DLD1 (cell line): Measurements from ENCODE around the gene ABCG1.

Source experiments
- in situ Hi-C: cut with HindIII; loops from 2 replicates; pipeline ENCODE4 v1.10.0; 2017; ENCODE audit warnings: low sequenced_read_pairs

Gene ABCG1

DNA sequence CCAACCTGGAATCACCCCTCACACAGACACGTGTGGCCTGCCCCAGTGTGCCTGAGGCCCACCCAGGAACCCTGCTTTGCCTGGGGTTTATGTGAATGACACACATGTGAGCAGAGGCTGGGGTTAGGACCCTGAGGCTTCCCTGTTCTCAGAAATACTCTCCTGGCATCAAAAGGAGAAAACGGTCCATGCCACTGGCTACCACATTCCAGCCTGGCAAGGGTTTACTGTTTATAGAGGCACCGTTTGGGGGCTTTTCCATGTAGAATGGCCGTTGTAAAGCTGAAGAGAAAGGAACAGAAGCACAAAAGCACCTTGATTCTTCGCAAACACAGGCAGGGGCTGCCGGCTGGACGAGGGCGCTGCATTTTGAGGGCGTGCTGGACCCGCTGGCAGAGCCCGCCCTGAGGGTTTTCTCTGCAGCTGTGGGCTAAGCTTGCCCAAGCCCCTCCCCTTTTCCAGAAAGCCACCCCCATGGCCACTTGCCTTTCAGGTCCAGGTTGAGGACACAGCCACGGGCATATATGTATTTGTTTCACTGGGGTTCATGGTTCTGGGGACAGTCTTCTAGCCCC is 83.2 kb downstream of the ABCG1 start:
- in situ Hi-C loops, result no loop called here

DNA sequence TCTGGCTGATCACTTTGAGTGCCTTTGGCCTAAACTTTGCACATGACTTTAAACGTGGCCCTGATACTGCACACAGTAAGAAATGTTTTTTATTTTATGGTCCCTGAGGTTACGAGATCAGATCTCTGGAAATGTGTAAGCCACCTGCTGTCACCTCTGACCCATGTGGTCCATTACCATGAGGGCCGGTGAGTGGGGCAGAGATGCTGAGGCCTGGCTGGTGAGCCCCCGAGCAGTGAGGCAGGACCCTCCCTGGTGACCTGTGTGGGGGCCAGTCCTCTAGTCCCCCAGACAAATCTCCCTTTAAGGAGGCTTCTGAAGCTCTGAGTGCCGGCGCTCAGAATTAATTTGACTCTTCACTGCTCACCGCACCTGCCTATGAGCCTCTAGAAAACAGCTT is 83.9 kb downstream of the ABCG1 start:
- in situ Hi-C loops, result no loop called here

DNA sequence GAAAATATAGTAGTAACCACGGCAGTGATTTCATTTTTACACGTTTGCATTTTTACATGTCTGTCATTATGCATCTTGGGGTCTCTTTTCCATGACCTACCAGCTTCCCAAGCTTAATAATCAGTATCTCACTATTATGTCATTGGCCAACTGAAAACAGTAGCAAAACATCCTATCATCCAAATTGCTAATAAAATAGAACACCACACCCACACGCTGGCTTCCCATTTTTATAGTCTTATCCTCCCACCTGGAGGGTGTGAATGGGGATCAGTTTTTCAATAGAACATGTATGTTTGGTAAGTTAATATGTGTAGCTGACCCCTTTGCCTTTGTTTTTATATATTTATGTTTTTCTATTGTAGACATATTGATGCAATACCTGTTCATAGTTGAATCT is 84.5 kb downstream of the ABCG1 start:
- in situ Hi-C loops, result no loop called here

DNA sequence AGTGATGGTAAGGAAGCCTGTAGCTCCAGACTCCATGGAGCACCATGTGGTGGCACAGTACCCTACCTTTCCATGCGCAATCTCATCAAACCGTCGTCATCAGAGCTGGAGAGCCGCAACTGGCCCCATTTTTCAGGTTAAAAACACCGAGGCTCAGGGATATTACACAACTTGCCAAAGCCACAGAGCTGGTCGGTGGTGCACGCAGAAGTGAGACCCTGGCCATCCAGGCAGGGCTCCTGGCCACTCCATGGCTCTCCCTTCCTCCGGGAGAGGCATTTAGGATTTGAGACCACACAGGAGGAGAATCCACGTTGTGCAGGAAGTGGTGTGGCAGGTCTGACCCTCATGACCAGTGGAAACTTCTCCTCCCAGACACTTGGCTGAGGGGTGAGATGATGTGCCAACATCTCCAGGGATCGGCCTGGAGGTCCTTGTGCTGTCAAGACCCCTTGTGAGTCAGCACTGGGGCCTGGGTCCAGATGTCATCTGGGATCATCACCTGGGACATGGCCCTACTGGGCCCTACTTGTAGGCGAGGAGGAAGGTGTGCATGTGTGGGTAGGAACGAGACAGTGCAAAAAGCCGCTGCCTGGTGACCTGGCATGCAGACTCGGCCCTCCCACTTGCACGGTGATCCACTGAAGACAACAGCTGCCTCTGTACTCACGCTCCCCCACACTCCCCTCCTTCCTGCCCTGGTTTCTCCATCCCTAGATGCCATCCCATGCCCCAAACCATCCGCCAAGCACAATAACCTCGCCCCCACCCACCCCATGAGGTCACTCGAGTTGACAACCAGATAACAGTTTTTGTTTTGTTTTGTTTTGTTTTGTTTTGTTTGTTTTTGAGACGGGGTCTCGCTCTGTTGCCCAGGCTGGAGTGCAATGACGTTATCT is 85.9 kb downstream of the ABCG1 start:
- in situ Hi-C loops, result no loop called here

DNA sequence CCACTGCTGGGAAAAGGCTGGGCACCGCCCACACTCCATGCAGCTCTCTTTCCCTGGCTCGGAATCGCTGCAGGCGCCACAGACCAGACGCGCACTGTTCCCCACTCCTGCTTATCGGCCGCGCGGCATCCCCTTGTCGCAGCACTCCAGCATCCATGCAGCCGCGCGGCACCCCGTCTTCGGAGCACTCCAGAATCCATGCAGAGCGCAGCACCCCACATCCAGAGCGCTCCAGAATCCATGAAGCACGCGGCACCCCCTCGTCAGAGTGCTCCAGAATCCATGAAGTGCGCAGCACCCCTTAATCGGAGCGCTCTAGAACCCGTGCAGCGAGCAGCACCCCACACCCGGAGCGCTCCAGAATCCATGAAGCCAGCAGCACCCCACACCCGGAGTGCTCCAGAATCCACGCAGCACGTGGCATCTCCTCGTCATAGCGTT is 86.8 kb downstream of the ABCG1 start:
- in situ Hi-C loops, result no loop called here

DNA sequence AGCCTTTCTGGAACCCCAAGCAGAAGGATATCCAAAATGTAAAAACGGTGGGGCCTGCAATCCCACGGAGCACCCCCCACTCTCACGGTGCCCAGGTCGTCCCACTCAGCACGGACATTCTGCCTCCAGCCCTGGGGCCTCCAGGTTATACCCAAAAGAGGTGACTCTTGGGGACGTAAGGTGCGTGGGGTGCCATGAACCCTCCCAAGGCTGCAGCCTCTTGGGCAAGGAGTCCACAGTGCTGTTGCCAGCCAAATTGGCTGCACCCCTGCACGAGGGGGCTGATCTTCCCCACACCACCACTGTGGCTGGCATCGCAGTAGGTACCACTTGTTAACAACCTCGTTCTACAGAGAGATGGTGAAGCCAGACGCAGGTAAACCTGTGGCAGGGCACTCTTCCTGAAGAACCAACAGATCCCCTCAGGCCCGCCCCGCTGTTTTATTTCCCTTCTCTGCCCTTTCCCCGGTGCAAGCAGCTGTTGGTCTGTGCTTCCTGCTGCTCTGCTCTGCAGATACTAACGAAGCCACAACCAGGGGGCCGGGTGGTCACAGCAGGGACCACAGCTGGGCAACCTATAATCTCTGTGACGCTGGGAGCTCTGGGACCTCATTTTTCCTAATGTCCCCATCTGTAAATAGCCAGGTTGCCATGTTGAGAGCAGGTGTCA is 87.6 kb downstream of the ABCG1 start:
- in situ Hi-C loops, result no loop called here

DNA sequence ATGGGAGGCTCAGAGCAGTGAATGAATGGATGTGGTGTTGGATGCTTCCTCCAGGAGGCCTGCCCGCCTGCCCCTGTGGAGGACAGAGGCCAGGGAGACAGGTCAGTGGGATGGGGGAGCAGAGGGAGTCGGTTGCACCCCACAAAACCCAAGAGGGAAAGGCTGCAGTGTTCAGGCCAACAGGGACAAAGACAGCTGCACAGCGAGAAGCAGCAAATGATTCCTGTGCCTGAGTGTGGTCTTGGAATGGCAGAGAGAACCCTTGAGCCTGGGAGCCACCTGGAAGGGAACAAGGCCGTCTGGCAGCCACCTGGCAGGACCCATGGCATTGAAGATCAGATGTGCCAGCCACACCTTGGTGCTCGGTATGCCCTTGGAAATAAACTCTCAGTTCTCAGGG is 88.2 kb downstream of the ABCG1 start:
- in situ Hi-C loops, result no loop called here

DNA sequence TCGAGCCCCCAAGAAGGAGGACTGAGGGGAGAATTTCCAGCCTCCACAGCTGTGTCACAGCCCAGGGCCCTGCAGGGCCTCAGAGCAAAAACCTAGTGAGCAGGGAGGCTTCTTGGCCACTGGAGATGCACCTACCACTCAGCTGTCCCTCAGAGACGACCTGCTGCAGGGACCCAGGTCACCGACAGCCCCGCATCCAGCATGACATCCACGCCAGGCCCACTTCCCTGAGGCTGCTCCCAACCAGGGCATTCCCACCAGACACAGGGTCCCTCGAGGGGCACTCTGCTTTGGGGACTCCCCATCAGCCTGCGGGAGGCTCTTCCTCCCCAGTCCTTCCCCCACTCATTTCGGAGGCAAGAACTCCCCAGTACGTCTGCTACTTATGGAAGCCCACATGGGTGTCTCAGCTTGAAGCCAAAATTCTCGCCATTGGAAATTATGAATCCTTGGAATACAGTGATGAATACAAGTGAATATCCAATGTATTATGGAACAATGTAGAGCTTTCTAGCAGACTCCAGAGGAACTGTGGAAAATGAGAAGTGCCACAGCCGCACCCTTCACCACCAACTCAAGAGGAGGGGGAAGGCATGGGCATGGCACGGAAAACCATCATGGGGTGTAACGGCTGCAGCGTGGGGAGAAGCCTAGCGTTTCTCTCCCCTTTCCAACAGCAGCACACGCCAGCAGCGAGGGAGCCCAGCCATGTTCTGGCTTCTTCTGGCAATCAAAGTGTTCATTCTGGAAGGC is 89.4 kb downstream of the ABCG1 start:
- in situ Hi-C loops, result no loop called here

DNA sequence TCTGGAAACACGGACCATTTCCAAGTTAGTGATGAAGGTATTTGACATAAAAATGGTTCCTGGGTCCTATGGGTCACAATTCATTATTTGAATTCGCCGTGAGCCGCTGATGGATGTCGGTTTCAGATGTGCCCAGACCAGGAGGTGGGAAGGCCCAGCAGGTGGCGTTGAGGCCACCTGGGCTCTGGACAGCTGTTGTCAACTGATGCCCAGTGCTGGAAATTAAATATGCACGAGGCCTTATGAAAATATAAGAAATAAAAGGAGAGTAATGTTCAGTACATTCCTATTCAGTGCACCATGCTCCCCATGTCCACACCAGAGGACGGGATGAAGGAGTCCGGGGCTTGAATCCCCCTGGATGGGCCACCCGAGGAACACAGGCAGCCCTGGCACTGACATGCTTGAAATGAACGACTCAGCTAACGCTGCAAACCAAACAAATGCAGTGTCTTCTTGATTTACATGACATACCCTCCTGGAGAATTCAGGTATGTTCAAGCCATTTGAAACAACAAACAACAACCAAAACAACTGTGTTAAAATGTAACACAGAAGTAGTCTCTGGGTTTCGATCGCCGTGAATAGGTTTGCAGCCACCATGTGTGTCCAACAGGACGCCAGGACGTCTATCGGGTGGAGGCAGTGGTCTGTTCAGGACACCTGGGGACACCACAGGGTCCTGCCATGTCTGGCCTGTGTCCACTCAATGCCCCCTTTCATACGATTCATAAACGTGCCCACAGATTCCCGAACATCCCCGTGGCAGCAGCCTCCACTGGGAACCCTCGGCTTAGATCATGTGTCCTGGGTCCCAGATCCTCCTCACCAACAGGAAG is 90.2 kb downstream of the ABCG1 start:
- in situ Hi-C loops, result no loop called here

DNA sequence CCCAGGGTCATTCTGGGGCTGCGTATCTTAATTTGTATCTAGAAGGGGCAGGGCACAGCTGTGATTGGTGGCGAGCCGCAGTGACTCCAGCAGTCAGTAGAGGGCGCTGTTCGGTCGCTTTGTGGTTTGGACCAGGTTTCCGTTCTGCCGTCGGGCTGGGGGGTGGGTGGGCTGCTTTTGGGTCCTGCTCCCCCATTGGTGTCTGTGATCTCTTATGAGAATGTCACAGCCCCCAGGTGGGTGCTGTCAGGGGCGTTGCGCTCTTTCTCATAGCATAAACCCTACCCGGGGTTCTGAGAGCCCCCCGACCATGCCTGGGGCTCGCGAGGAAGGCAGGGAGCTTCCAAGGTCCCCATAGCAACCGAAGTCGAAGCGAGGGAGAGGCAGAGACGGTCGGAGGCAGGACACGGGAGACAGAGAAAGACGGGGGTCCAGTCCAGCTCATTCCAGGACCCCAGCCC is 90.8 kb downstream of the ABCG1 start:
- in situ Hi-C loops, result no loop called here

DNA sequence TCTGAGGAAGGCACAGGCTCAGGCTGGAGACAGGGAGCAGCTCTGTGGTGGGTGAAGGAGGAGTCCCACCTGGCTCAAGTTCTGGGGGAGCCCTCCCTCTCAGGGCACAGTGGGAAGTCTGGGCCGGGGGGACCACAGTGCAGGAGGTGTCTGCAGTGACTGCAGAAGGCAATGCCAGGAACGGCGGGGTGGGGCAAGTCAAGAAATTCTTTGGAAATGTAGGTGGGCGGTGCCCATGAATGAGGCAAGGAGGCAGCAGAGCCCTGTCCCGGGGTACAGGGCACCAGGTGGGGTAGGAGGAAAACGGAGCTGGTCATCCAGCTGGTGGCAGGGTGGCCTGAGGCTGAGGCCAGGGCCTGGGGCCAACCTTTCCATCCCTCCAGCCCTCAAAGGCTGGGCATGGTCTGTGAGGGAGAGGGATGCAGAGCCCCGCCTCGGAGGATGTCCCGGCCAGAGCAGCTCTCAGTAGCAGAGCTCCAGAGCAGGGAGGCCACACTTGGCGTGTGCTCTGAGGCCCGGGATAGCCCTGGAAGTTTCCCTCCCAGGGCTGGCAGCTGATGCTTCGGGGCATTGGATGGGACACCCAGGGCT is 91.6 kb downstream of the ABCG1 start:
- in situ Hi-C loops, result no loop called here

DNA sequence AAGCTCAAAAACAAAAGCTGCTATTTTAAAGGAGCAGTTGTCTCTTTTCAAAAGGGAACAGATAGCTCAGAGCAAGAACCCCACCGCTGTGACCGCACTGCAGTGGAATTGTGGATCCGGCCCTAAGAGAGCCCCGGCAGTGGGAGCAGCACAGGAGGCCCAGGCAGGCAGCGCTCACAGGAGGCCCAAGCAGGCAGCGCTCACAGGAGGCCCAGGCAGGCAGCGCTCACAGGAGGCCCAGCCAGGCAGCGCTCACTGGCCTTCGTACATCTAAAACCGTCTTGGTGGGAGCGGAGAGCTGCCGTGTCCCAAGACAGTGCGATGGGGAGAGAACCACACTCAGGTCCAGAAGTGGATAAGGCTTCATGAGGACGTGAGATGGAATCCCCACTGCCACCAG is 92.2 kb downstream of the ABCG1 start:
- in situ Hi-C loops, result no loop called here

DNA sequence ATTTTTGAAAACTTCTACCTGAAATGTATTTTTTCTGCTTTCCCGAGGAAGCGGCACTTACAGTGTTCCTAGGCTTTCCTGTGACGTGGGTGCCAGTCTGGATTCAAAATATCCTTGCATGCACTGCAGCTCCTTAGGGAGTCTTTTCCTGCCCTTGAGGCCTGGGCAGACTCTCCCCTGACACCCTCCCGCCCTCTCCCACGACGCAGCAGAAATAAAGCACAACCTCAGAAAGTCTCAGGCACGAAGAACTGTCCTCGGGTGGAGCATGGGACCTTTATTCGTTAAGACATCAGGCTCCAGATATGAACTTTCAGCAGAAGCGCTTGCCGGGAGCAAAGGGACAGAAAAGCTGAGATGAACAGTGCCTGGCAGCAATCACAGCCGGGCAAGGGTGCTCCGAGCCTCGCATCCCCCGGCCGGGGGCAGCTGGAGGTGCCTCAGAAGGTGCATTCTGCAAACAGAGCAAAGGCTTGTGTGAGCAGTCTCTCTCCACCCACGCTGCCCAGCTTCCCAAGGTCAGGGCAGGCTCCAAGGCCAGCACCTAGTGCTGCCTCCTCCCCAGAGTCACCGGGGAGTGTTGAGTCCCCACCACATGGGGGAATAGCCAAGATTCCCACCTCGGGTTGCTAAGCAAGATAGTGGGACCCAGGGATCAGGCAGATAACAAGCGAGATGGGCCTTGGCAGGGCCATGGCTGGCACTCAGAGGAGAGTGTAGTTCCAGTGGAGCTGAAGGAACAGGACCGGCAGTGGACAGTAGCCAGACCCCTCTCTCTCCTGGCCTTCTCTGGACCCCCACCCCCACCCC is 93.1 kb downstream of the ABCG1 start:
- in situ Hi-C loops, result no loop called here

DNA sequence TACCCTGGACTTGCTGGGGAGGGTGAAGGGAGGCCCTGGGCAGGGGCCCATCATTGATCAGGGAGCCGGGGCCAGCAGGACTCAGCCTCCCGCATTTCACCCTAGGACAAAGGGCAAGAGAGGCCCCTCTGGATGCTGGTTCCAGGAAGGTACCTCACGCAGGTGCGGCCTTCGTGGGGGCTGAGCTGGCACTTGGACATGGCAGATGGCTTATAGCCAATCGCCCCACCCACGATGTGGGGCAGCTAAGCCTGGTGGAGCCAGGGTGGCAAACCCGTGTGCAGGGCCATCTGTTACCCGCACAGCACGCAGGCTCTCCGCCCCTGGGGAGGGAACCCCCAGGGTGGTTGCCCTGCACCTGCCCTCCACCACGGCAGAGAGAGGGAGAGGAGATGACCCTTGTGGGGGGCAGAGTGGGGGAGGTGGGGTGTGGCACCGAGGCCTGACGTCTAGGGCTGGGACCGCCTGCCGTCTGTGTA is 93.7 kb downstream of the ABCG1 start:
- in situ Hi-C loops, result no loop called here

DNA sequence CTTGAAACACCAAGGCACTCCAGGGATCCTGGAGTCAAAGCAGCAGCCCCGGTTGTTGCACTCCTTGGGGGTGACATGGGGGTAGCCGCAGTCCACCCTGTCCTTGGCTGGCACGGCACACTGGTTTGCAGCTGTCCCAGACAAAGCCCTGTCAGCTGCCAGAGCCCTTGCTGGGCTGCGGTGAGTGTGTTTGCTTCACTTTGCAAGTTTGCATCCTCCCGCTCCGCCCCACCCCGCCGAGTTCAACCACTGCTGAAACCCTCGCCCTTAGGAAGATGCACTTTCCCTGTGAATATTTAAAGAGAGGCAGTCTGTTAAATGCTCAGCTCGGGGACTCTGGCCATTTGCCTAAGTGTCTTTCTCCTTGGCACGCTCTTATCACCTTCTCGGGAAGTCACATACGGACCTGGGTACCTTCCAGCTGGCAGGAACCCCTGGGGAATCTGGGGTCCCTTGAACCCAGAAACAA is 94.6 kb downstream of the ABCG1 start:
- in situ Hi-C loops, result no loop called here

DNA sequence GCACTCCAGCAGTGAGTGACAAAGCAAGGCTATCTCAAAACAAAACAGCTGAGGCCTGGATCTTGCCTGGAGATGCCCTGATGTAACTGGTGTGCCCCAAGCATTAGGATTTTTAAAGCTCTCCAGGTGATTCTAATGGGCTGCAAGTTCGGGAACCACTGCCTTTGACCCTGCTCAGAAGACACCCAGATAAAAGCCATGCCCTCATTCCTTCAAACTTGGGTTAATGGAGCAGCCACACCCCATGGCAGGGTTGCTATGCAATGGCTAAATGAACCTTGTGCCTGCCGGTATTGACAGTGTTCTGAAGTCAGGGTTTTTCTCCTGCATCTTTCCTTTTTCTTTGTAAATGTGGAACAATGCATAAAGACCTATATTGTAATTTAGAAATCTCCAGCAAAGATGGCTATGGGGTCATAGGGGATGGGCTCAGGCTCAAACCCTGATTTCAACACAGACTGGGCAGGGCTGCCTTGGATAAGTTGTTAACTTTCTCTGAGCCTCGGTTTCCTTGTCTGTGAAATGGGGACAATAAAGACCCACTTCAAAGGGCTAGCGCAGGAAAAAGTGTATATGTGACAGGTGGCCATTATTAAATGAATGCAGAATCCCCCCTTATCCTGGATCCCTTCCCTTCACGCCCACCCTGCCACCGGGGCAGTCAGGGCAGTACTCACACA is 95.8 kb downstream of the ABCG1 start:
- in situ Hi-C loops, result no loop called here

DNA sequence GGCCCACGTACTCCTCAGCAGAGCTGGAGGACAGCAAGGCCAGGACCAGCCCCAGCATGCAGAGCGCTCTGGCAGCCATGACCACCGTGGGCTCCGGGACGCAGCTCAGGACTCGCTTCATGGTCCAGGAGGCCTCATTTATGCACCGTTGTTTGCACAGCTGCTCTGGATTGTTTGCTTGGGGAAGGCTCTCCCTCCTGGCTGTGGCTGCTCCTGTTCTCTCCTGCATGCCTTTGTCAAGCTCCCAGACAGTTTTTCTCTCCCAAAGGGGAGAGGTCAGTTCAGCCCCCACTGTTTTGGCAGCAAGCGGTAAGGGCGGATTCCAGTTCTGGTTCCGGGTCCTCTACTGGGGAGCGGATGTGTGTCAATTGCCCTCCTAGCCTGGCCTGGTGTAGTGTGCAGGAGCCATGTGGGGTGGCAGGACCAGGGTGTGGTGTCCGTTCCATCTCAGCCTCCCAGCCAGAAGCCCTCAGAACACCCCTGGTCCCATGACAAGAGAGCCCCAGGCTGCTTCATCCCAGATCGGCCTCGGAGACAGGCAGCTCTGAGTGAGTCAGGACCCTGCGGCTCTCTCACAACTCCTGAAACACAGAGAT is 96.5 kb downstream of the ABCG1 start, which contains the start of gene TFF3:
TFF3 (minus strand) TSS at position 114 of the 596 bp plus-strand sequence; CDS start at position 79, 35 bp downstream.
- in situ Hi-C loops, result no loop called here

DNA sequence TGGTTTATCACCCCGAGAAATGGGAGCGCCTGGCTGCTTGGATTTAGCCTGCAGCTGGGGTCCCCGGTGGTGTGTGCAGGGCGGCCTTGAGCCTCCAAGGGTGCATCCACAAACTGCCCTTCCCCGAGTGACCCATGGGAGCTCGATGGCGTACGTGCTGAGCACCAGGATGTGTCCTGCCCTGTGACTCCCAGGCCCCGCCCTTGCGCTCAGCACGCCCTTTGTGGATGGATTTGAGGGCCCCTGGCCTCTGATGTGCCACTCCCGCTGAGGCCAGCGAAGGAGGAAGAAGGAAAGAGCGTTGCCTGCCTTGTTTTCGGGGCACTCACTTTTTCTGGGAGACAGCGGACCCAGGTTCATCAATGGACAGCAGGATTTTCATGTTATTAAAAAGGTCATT is 98.0 kb downstream of the ABCG1 start:
- in situ Hi-C loops, result no loop called here
